Measurements from ENCODE around the gene PKD1L1.

GRCh38 chr7:47991270-47991669 lies 43.0 kb upstream of the PKD1L1 start:
- TF ChIP-seq POLR2A (IDR thresholded peaks at IDR 0.05) (no peak), EP300 (IDR thresholded peaks at IDR 0.05) (no peak)
